Measurements from ENCODE around the gene PRKAB1. TPM values are rescaled to one million over a fixed set of nuclear protein-coding genes. Genes with fewer than 3 reads are reported as not detected.

Gene PRKAB1
- total and polyA plus RNA-seq, 7 experiments from 2014 or later = 23.5 to 54.7 (median 43.3) TPM

DNA sequence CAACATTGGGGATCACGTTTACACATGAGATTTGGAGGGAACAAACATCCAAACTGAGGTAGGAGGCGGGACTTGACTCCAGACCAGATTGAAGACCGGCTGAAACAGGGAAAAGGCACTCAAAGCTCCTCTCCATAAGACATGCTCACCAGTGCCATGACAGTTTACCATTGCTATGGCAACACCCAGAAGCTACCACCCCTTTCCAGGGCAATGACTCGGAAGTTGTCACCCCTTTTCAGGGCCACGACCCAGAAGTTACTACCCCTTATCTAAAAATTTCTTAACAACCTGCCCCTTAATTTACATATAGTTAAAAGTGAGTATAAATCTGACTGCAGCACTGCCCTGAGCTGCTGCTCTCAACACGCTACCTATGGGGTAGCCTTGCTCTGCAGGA lies 40.2 kb upstream of the PRKAB1 start:
- CTCF ChIA-PET = no interaction called here
- intact Hi-C loops (cut with micrococcal nuclease) = no loop called here

DNA sequence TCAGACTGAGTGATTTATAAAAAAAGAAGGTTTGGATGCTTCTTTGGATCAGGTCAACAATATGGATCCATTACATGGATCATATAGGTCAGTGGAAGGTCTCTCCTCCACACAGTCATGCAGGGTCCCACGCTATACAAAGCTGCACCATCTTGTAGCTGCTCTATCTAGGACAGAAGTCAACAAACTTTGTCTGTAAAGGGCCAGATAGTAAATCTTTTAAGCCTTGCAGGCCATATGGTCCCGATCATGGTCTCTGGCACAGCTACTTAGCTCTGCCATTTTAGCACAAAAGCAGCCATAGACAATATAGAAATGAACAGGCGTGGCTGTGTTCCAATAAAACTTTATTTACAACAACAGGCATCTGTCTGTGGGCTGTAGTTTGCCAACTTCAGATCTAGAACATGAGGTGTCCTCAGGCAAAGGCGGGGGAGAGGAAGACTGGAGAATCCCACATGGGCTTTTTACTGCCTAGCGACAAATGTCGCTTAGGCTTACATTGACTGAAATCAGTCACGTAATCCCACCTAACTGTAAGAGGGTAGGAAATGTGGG lies 37.6 kb upstream of the PRKAB1 start:
- peaks cover 0 to 3% (median 0%) of the 10 kb centered on the region in 11 donors for H3K9me3 Mint-ChIP-seq
- no peak for ATAC-seq
- DNase-seq = no peak
- H3K27ac Mint-ChIP-seq = no peak overlapping the region
- peaks cover 21 to 43% (median 32%) of the 10 kb centered on the region in 5 donors for H3K27me3 Mint-ChIP-seq
- ChIA-PET POLR2A (no interaction called here), CTCF (no interaction called here)
- H3K4me3 Mint-ChIP-seq = no peak overlapping the region
- no peaks in the 10 kb centered on the region for H3K36me3 Mint-ChIP-seq
- no peak overlapping the region for H3K4me3 ChIP-seq (ENCODE audit: low read length)
- H3K27ac ChIP-seq (ENCODE audit: low read depth, low read length) = no peak overlapping the region
- intact Hi-C loops (cut with micrococcal nuclease) = no loop called here
- peaks cover 0 to 2% (median 0%) of the 10 kb centered on the region in 7 donors for H3K4me1 Mint-ChIP-seq
- no peaks in the 10 kb centered on the region for H3K36me3 ChIP-seq (ENCODE audit: control insufficient read depth in 2 of 3, insufficient read depth in 3 of 3, low read length in 3 of 3)
- H3K27me3 ChIP-seq (ENCODE audit: control insufficient read depth in 2 of 2, insufficient read depth in 2 of 2, low read length in 2 of 2) = no peaks in the 10 kb centered on the region
- H3K4me1 ChIP-seq (ENCODE audit: control insufficient read depth in 2 of 2, insufficient read depth in 2 of 2, low read length in 2 of 2) = no peaks in the 10 kb centered on the region
- H3K9me3 ChIP-seq (ENCODE audit: control insufficient read depth in 2 of 3, low read length in 3 of 3) = no peaks in the 10 kb centered on the region

More for the DNA sequence above, 40.2 kb upstream of the PRKAB1 start:
- no peak overlapping the region for H3K27ac ChIP-seq (ENCODE audit: low read depth, low read length)
- H3K27me3 ChIP-seq (ENCODE audit: control insufficient read depth in 2 of 2, insufficient read depth in 2 of 2, low read length in 2 of 2) = no peaks in the 10 kb centered on the region
- no peak overlapping the region for H3K4me3 ChIP-seq (ENCODE audit: low read length)
- ATAC-seq (no peak), DNase-seq (no peak)
- peaks cover 0 to 2% (median 0%) of the 10 kb centered on the region in 7 donors for H3K4me1 Mint-ChIP-seq
- H3K9me3 ChIP-seq (ENCODE audit: control insufficient read depth in 2 of 3, low read length in 3 of 3) = no peaks in the 10 kb centered on the region
- peaks cover 20 to 42% (median 24%) of the 10 kb centered on the region in 5 donors for H3K27me3 Mint-ChIP-seq
- no peak overlapping the region for H3K4me3 Mint-ChIP-seq
- no peaks in the 10 kb centered on the region for H3K36me3 Mint-ChIP-seq
- peaks cover 0 to 3% (median 0%) of the 10 kb centered on the region in 11 donors for H3K9me3 Mint-ChIP-seq
- no peaks in the 10 kb centered on the region for H3K36me3 ChIP-seq (ENCODE audit: control insufficient read depth in 2 of 3, insufficient read depth in 3 of 3, low read length in 3 of 3)
- H3K27ac Mint-ChIP-seq = no peak overlapping the region
- POLR2A ChIA-PET = no interaction called here
- H3K4me1 ChIP-seq (ENCODE audit: control insufficient read depth in 2 of 2, insufficient read depth in 2 of 2, low read length in 2 of 2) = no peaks in the 10 kb centered on the region

DNA sequence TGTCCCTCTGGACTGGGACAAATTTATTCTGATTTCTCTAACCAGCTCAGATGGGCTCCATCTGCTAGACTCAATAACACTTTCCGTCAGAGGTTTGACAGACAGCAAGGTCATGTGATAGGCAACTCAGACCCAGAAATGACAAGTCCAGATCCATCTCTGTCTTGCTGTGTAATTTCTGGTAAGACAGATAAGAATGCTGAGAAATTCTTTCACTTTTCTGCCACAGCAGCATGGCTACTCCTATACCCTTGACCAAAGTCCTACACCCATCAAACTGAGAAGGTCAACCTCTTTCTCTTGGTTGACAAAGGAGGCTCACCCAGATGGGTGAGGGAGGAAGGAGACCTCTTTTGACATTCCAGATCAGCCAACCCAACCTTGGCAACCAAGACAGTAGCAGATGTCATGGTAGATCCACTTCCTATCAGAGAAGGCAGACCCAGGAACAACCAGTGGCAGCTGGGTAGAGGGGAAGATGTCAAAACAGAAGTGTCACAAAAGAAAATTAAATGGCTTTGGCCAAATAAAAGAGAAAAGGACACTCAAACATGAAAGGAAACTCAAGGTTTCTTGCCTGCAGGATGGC lies 36.9 kb upstream of the PRKAB1 start:
- CTCF ChIA-PET = no interaction called here
- Mint-ChIP-seq H3K27ac (no peak overlapping the region), H3K36me3 (no peaks in the 10 kb centered on the region), H3K9me3 (peaks cover 0 to 3% (median 0%) of the 10 kb centered on the region in 11 donors), H3K27me3 (peaks cover 29 to 50% (median 37%) of the 10 kb centered on the region in 5 donors), H3K4me3 (no peak overlapping the region), H3K4me1 (peaks cover 0 to 2% (median 0%) of the 10 kb centered on the region in 7 donors)
- Histone ChIP-seq H3K27ac (ENCODE audit: low read depth, low read length) (no peak overlapping the region), H3K27me3 (ENCODE audit: control insufficient read depth in 2 of 2, insufficient read depth in 2 of 2, low read length in 2 of 2) (no peaks in the 10 kb centered on the region), H3K4me3 (ENCODE audit: low read length) (no peak overlapping the region), H3K36me3 (ENCODE audit: control insufficient read depth in 2 of 3, insufficient read depth in 3 of 3, low read length in 3 of 3) (no peaks in the 10 kb centered on the region), H3K9me3 (ENCODE audit: control insufficient read depth in 2 of 3, low read length in 3 of 3) (no peaks in the 10 kb centered on the region), H3K4me1 (ENCODE audit: control insufficient read depth in 2 of 2, insufficient read depth in 2 of 2, low read length in 2 of 2) (no peaks in the 10 kb centered on the region)
- intact Hi-C loops (cut with micrococcal nuclease) = no loop called here
- POLR2A ChIA-PET = no interaction called here
- no peak for ATAC-seq
- DNase-seq = no peak

DNA sequence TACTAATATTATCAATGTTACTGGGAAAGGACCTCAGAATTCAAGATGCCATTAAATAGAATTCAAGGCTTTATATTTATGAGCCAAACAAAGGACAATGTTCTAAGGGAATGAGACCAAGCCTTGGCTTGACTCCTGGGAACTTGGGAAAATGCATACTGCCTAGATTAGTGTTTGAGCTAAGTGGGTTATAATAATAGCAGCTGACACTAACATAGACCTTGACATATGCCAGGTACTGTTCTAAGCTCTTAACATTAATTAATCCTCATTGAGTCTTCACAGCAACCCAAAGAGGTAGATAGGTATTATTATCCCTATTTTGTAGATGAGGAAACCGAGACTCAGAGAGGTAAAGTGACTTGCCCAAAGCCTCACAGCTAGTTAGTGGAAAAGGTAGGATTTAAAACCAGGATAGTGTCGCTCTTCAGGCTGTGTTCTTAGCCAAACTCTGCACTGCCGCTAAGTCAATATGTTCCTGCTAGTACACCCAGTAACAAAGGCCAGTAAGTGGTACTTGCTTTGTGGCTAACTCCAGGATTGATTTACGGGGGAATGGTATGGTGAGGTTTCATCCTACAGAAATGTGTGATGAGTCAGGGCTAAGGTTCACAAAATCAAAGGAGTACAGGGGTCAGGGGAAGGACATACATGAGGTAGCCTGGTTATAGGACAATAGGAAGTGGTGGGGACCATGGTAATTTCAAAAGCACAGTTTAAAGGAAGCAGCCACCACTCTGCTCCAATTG lies 35.8 kb upstream of the PRKAB1 start:
- Mint-ChIP-seq H3K27me3 (peaks cover 29 to 48% (median 44%) of the 10 kb centered on the region in 5 donors), H3K4me3 (no peak overlapping the region), H3K36me3 (no peaks in the 10 kb centered on the region), H3K9me3 (peaks cover 0 to 3% (median 0%) of the 10 kb centered on the region in 11 donors), H3K4me1 (peaks cover 0 to 2% (median 0%) of the 10 kb centered on the region in 7 donors), H3K27ac (no peak overlapping the region)
- no peaks in the 10 kb centered on the region for H3K4me1 ChIP-seq (ENCODE audit: control insufficient read depth in 2 of 2, insufficient read depth in 2 of 2, low read length in 2 of 2)
- H3K27ac ChIP-seq (ENCODE audit: low read depth, low read length) = no peak overlapping the region
- intact Hi-C loops (cut with micrococcal nuclease) = no loop called here
- no peaks in the 10 kb centered on the region for H3K27me3 ChIP-seq (ENCODE audit: control insufficient read depth in 2 of 2, insufficient read depth in 2 of 2, low read length in 2 of 2)
- ATAC-seq = no peak
- POLR2A ChIA-PET = no interaction called here
- CTCF ChIA-PET = no interaction called here
- no peaks in the 10 kb centered on the region for H3K9me3 ChIP-seq (ENCODE audit: control insufficient read depth in 2 of 3, low read length in 3 of 3)
- H3K36me3 ChIP-seq (ENCODE audit: control insufficient read depth in 2 of 3, insufficient read depth in 3 of 3, low read length in 3 of 3) = no peaks in the 10 kb centered on the region
- H3K4me3 ChIP-seq (ENCODE audit: low read length) = no peak overlapping the region
- no peak for DNase-seq

DNA sequence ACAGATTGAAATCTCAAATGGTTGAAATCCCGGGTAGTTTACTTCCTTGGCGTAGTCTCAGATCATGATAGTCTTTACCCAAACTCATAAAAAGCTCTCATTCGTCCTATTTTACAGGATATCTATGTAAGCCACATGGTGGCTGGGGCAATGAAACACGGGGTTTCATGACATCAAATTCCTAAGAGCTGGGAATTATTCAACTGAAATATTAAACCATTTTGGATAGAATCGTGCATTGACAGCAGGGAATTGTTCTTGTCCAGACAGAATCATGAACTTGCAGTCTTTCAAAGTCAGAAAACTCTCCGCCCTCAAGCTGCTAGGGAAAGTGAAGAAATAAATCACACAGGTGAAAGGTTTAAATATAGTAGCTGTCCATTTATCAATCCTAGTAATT lies 33.2 kb upstream of the PRKAB1 start:
- Mint-ChIP-seq H3K4me1 (peaks cover 0 to 2% (median 0%) of the 10 kb centered on the region in 7 donors), H3K9me3 (peaks cover 0 to 3% (median 0%) of the 10 kb centered on the region in 11 donors), H3K4me3 (no peak overlapping the region), H3K36me3 (no peaks in the 10 kb centered on the region), H3K27ac (no peak overlapping the region), H3K27me3 (peaks cover 33 to 54% (median 41%) of the 10 kb centered on the region in 5 donors)
- Histone ChIP-seq H3K27ac (ENCODE audit: low read depth, low read length) (no peak overlapping the region), H3K9me3 (ENCODE audit: control insufficient read depth in 2 of 3, low read length in 3 of 3) (no peaks in the 10 kb centered on the region), H3K36me3 (ENCODE audit: control insufficient read depth in 2 of 3, insufficient read depth in 3 of 3, low read length in 3 of 3) (no peaks in the 10 kb centered on the region), H3K4me1 (ENCODE audit: control insufficient read depth in 2 of 2, insufficient read depth in 2 of 2, low read length in 2 of 2) (no peaks in the 10 kb centered on the region), H3K27me3 (ENCODE audit: control insufficient read depth in 2 of 2, insufficient read depth in 2 of 2, low read length in 2 of 2) (no peaks in the 10 kb centered on the region), H3K4me3 (ENCODE audit: low read length) (no peak overlapping the region)
- intact Hi-C loops (cut with micrococcal nuclease) = no loop called here
- ATAC-seq (no peak), DNase-seq (no peak)
- ChIA-PET CTCF (interaction anchor here (0.6 to 1.1 kb wide), 2 partner anchors 9 to 51 kb away, joined by 3 read pairs; no protein-coding TSS in a partner anchor), POLR2A (no interaction called here)

DNA sequence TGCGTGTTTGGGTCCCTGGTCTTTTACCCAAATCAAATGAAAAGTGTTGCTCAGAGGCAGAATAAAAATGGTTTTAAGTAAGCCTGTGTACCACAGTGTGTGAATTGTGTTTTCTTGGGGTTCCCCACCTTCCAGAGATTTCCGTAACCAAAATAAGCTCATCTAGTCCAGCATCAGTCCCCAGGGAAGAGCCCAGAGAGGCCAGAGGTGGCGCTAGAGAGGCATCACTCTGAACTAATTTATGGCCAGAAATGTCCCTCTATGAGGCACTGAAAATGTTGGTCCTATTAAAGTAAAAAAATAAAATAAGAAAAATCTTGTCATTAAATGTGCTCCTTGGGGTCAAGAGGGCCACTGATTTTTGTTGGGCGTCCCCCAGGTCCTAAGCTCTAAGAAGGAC lies 24.9 kb upstream of the PRKAB1 start:
- Histone ChIP-seq H3K27me3 (ENCODE audit: control insufficient read depth in 2 of 2, insufficient read depth in 2 of 2, low read length in 2 of 2) (no peaks in the 10 kb centered on the region), H3K36me3 (ENCODE audit: control insufficient read depth in 2 of 3, insufficient read depth in 3 of 3, low read length in 3 of 3) (no peaks in the 10 kb centered on the region), H3K27ac (ENCODE audit: low read depth, low read length) (no peak overlapping the region), H3K4me3 (ENCODE audit: low read length) (no peak overlapping the region), H3K9me3 (ENCODE audit: control insufficient read depth in 2 of 3, low read length in 3 of 3) (no peaks in the 10 kb centered on the region), H3K4me1 (ENCODE audit: control insufficient read depth in 2 of 2, insufficient read depth in 2 of 2, low read length in 2 of 2) (no peaks in the 10 kb centered on the region)
- Mint-ChIP-seq H3K9me3 (peaks cover 0 to 4% (median 0%) of the 10 kb centered on the region in 11 donors), H3K27ac (no peak overlapping the region), H3K4me3 (no peak overlapping the region), H3K36me3 (no peaks in the 10 kb centered on the region), H3K27me3 (peaks cover 8 to 26% (median 19%) of the 10 kb centered on the region in 5 donors), H3K4me1 (peaks cover 0 to 1% (median 0%) of the 10 kb centered on the region in 7 donors)
- no peak for DNase-seq
- CTCF ChIA-PET = no interaction called here
- POLR2A ChIA-PET = no interaction called here
- intact Hi-C loops (cut with micrococcal nuclease) = no loop called here
- ATAC-seq = no peak
